ENCODE data around the gene COL27A1. TPM values are rescaled to one million over a fixed set of nuclear protein-coding genes. Genes with fewer than 3 reads are reported as not detected.

The COL27A1 gene
- total and polyA plus RNA-seq, 2 experiments from 2014 or later: 10.5 to 18.0 TPM

DNA sequence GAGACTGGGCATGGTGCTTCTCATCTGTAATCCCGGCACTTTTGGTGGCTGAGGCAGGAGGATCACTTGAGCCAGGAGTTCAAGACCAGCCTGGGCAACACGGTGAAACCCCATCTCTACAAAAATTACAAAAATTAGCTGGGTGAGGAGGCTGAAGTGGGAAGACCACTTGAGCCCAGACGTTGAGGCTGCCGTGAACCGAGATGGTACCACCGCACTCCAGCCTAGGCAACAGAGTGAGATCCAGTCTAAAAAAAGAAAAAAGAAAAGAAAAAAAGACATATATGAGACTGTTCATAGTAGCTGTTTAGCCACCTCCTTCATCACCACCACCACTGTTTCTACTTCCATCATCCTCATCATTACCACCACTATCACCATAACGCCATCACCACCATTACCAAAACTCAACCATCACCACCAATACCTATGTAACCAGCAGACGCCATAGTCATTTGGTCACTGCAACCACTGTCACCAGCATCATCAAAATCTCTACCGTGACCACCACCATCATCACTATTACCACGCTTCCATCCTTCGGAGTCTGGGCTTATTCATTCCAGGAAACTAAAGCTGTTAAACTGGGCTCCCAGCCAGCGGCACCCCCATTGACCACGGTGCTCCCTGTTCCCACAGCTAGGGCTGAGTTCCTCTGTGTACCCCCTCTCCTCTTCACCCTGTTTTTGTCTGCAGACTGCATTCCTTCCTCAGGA lies 47.9 kb upstream of the COL27A1 start (continued):
- TF ChIP-seq, protein P1, sequence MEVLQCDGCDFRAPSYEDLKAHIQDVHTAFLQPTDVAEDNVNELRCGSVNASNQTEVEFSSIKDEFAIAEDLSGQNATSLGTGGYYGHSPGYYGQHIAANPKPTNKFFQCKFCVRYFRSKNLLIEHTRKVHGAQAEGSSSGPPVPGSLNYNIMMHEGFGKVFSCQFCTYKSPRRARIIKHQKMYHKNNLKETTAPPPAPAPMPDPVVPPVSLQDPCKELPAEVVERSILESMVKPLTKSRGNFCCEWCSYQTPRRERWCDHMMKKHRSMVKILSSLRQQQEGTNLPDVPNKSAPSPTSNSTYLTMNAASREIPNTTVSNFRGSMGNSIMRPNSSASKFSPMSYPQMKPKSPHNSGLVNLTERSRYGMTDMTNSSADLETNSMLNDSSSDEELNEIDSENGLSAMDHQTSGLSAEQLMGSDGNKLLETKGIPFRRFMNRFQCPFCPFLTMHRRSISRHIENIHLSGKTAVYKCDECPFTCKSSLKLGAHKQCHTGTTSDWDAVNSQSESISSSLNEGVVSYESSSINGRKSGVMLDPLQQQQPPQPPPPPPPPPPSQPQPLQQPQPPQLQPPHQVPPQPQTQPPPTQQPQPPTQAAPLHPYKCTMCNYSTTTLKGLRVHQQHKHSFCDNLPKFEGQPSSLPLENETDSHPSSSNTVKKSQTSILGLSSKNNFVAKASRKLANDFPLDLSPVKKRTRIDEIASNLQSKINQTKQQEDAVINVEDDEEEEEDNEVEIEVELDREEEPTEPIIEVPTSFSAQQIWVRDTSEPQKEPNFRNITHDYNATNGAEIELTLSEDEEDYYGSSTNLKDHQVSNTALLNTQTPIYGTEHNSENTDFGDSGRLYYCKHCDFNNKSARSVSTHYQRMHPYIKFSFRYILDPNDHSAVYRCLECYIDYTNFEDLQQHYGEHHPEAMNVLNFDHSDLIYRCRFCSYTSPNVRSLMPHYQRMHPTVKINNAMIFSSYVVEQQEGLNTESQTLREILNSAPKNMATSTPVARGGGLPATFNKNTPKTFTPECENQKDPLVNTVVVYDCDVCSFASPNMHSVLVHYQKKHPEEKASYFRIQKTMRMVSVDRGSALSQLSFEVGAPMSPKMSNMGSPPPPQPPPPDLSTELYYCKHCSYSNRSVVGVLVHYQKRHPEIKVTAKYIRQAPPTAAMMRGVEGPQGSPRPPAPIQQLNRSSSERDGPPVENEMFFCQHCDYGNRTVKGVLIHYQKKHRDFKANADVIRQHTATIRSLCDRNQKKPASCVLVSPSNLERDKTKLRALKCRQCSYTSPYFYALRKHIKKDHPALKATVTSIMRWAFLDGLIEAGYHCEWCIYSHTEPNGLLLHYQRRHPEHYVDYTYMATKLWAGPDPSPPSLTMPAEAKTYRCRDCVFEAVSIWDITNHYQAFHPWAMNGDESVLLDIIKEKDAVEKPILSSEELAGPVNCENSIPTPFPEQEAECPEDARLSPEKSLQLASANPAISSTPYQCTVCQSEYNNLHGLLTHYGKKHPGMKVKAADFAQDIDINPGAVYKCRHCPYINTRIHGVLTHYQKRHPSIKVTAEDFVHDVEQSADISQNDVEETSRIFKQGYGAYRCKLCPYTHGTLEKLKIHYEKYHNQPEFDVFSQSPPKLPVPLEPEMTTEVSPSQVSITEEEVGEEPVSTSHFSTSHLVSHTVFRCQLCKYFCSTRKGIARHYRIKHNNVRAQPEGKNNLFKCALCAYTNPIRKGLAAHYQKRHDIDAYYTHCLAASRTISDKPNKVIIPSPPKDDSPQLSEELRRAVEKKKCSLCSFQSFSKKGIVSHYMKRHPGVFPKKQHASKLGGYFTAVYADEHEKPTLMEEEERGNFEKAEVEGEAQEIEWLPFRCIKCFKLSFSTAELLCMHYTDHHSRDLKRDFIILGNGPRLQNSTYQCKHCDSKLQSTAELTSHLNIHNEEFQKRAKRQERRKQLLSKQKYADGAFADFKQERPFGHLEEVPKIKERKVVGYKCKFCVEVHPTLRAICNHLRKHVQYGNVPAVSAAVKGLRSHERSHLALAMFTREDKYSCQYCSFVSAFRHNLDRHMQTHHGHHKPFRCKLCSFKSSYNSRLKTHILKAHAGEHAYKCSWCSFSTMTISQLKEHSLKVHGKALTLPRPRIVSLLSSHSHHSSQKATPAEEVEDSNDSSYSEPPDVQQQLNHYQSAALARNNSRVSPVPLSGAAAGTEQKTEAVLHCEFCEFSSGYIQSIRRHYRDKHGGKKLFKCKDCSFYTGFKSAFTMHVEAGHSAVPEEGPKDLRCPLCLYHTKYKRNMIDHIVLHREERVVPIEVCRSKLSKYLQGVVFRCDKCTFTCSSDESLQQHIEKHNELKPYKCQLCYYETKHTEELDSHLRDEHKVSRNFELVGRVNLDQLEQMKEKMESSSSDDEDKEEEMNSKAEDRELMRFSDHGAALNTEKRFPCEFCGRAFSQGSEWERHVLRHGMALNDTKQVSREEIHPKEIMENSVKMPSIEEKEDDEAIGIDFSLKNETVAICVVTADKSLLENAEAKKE (CRISPR knock-in tag; IDR thresholded peaks at IDR 0.05): no peak
- TF ChIP-seq JUNB (IDR thresholded peaks at IDR 0.05; ENCODE audit: unreplicated experiment) (no peak), ZNF114 (CRISPR knock-in tag; IDR thresholded peaks at IDR 0.05) (no peak), POLR2AphosphoS5 (IDR thresholded peaks at IDR 0.05; ENCODE audit: low read depth) (no peak)

DNA sequence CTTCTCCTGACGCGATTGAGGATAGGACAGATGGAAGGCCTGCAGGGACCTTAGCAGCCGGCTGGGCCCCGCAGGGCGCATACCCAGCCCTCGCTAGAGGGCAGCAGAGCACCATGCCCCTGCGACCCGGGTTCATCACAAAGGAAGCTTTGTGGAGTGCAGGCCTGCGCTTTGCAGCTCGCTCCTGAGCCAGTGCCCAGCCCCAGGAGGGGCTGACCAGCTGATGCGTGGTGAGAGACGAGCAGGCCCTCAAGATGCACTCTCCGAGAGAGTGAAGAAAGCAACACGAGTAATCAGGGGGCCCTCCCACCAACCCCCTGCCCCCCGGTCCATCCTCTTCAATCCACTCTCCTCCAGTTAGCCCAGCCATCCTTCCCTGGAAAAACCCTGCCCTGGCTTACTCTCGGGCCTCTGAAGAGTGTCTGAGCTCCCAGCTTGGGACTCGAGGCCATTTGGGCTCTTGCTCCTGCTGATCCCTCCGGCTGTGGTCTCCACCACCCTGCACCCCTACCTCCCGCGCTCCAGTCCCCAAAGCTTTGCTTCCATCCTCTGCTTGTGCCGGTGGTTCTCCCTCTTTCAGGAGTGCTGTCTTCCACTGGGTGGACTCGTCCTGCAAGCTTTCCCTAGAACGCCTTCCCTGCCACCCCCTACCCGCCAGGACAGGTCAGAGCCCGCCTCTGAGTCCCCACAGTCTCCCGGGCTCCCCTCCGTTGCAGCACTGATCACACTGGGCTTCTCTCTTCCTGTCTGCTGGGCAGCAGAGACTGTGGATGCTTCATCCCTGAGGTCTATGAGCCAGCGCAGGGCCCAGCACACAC lies 47.1 kb upstream of the COL27A1 start:
- H3K36me3 ChIP-seq (ENCODE audit: insufficient read depth): no peaks in the 10 kb centered on the region
- peak; percentile 98 for ATAC-seq
- peak overlapping the region; percentile 59; the same call in 1 of the 2 replicates for H3K4me2 ChIP-seq
- Mint-ChIP-seq H3K4me3 (no peak overlapping the region), H3K27ac (no peak overlapping the region), H3K27me3 (ENCODE audit: insufficient read depth, low read depth, poor library complexity) (peaks cover 8% of the 10 kb centered on the region), H3K9me3 (no peaks in the 10 kb centered on the region; the same call in 2 of the 3 replicates), H3K4me1 (peaks cover 11% of the 10 kb centered on the region), H3K36me3 (ENCODE audit: low read depth) (no peaks in the 10 kb centered on the region)
- no peaks in the 10 kb centered on the region; the same call in 1 of the 2 replicates for H3K4me1 ChIP-seq (ENCODE audit: insufficient read depth)
- H3K27ac ChIP-seq (ENCODE audit: low read depth): no peak overlapping the region
- 0 out of 2 replicates have a peak, but pooled peaks cover 6% of the 10 kb centered on the region for H3K27me3 ChIP-seq (ENCODE audit: insufficient read depth)
- H4K20me1 ChIP-seq (replicated peaks; ENCODE audit: insufficient read depth): no peaks in the 10 kb centered on the region
- no peak overlapping the region for H3K4me3 ChIP-seq
- peak overlapping the region; percentile 88 for H2AFZ ChIP-seq
- H3F3A ChIP-seq (replicated peaks; ENCODE audit: low read depth): no peaks in the 10 kb centered on the region
- no peaks in the 10 kb centered on the region for H3K9me2 ChIP-seq (ENCODE audit: insufficient read depth)
- TF ChIP-seq, protein P2, sequence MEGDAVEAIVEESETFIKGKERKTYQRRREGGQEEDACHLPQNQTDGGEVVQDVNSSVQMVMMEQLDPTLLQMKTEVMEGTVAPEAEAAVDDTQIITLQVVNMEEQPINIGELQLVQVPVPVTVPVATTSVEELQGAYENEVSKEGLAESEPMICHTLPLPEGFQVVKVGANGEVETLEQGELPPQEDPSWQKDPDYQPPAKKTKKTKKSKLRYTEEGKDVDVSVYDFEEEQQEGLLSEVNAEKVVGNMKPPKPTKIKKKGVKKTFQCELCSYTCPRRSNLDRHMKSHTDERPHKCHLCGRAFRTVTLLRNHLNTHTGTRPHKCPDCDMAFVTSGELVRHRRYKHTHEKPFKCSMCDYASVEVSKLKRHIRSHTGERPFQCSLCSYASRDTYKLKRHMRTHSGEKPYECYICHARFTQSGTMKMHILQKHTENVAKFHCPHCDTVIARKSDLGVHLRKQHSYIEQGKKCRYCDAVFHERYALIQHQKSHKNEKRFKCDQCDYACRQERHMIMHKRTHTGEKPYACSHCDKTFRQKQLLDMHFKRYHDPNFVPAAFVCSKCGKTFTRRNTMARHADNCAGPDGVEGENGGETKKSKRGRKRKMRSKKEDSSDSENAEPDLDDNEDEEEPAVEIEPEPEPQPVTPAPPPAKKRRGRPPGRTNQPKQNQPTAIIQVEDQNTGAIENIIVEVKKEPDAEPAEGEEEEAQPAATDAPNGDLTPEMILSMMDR (conservative IDR thresholded peaks at IDR 0.05; ENCODE audit: low read depth in 2 of 2): peak; percentile 96 to 99
- no peak for TF ChIP-seq NANOG (IDR thresholded peaks at IDR 0.05; ENCODE audit: borderline replicate concordance)
- no peaks in the 10 kb centered on the region for H3K79me2 ChIP-seq (replicated peaks; ENCODE audit: insufficient read depth)
- peak; percentile 94 for DNase-seq (ENCODE audit: low spot score)

Measured in GM23338 (cell line).